ENCODE results near the gene BYSL. TPM values are rescaled to one million over a fixed set of nuclear protein-coding genes. Genes with fewer than 3 reads are reported as not detected.

BYSL gene
- total RNA-seq, 1 experiment from 2014 or later = 58.0 TPM

GRCh38 chr6:41932378-41932777 is 11.1 kb downstream of the BYSL start:
- no peaks in the 10 kb centered on the region for H3K9me3 Mint-ChIP-seq (ENCODE audit: unreplicated experiment)
- peaks cover 10% of the 10 kb centered on the region for H3K4me1 Mint-ChIP-seq (ENCODE audit: insufficient read depth, unreplicated experiment)
- no peak for TF ChIP-seq CTCF (IDR thresholded peaks at IDR 0.05; ENCODE audit: unreplicated experiment)
- H3K4me3 Mint-ChIP-seq (ENCODE audit: unreplicated experiment) = no peak overlapping the region
- POLR2A ChIA-PET = interaction anchor here (14.4 kb wide), 1 partner anchor 10 kb away, joined by 157 read pairs; the partner anchor contains the start of genes BYSL and MED20
- TSS peak; percentile 14 for BruUV-seq (replicated peaks)
- no peak for DNase-seq (ENCODE audit: unreplicated experiment)
- CTCF ChIA-PET = interaction anchor here (0.6 to 9.3 kb wide), 2 partner anchors 10 to 146 kb away, joined by 4 to 74 read pairs; partner anchors contain the start of genes BYSL and MED20
- intact Hi-C loops (cut with micrococcal nuclease) = no loop called here
- no peak overlapping the region for H3K27ac Mint-ChIP-seq (ENCODE audit: low read depth, unreplicated experiment)
- peaks cover 96% of the 10 kb centered on the region for H3K36me3 Mint-ChIP-seq (ENCODE audit: insufficient read depth, unreplicated experiment)
- H3K27me3 Mint-ChIP-seq (ENCODE audit: insufficient read depth, unreplicated experiment) = no peaks in the 10 kb centered on the region

GRCh38 chr6:41934278-41935192 is 13.2 kb downstream of the BYSL start:
- POLR2A ChIA-PET = interaction anchor here (1.3 to 14.4 kb wide), 4 partner anchors 12 to 121 kb away, joined by 3 to 157 read pairs (median 5); partner anchors contain the start of genes BYSL, MED20 and TAF8
- intact Hi-C loops (cut with micrococcal nuclease) = loop anchor here (5.0 kb wide), 1 partner anchor 147 kb away; the partner anchor contains the start of gene TOMM6
- Mint-ChIP-seq H3K27ac (ENCODE audit: low read depth, unreplicated experiment) (no peak overlapping the region), H3K9me3 (ENCODE audit: unreplicated experiment) (no peaks in the 10 kb centered on the region), H3K27me3 (ENCODE audit: insufficient read depth, unreplicated experiment) (no peaks in the 10 kb centered on the region), H3K4me3 (ENCODE audit: unreplicated experiment) (no peak overlapping the region), H3K36me3 (ENCODE audit: insufficient read depth, unreplicated experiment) (peaks cover 93% of the 10 kb centered on the region), H3K4me1 (ENCODE audit: insufficient read depth, unreplicated experiment) (peaks cover 19% of the 10 kb centered on the region)
- BruUV-seq (replicated peaks) = no TSS peak
- CTCF ChIA-PET = interaction anchor here (0.7 to 10.1 kb wide), 11 partner anchors 12 to 149 kb away, joined by 3 to 117 read pairs (median 4); partner anchors contain the start of genes BYSL, MED20 and TAF8
- TF ChIP-seq CTCF (IDR thresholded peaks at IDR 0.05; ENCODE audit: unreplicated experiment) = no peak
- DNase-seq (ENCODE audit: unreplicated experiment) = peak; percentile 38

- H3K27me3 Mint-ChIP-seq (ENCODE audit: insufficient read depth, unreplicated experiment) = no peaks in the 10 kb centered on the region
- peaks cover 26% of the 10 kb centered on the region for H3K4me1 Mint-ChIP-seq (ENCODE audit: insufficient read depth, unreplicated experiment)
- BruUV-seq (replicated peaks) = TSS peak; percentile 48
- POLR2A ChIA-PET = interaction anchor here (1.3 to 14.4 kb wide), 6 partner anchors 13 to 121 kb away, joined by 3 to 157 read pairs (median 8); partner anchors contain the start of genes BYSL, MED20 and TAF8
- DNase-seq (ENCODE audit: unreplicated experiment) = no peak
- no peak for TF ChIP-seq CTCF (IDR thresholded peaks at IDR 0.05; ENCODE audit: unreplicated experiment)
- no peak overlapping the region for H3K27ac Mint-ChIP-seq (ENCODE audit: low read depth, unreplicated experiment)
- H3K4me3 Mint-ChIP-seq (ENCODE audit: unreplicated experiment) = no peak overlapping the region
- H3K9me3 Mint-ChIP-seq (ENCODE audit: unreplicated experiment) = no peaks in the 10 kb centered on the region
- CTCF ChIA-PET = interaction anchor here (0.7 to 10.1 kb wide), 11 partner anchors 12 to 136 kb away, joined by 3 to 117 read pairs (median 5); partner anchors contain the start of genes BYSL, MED20 and TAF8
- H3K36me3 Mint-ChIP-seq (ENCODE audit: insufficient read depth, unreplicated experiment) = peaks cover 93% of the 10 kb centered on the region
- intact Hi-C loops (cut with micrococcal nuclease) = loop anchor here (5.0 kb wide), 1 partner anchor 148 kb away; the partner anchor contains the start of gene TOMM6
Observed at GRCh38 chr6:41935193-41935574, 13.9 kb downstream of the BYSL start.

- POLR2A ChIA-PET = interaction anchor here (1.0 to 14.4 kb wide), 5 partner anchors 13 to 134 kb away, joined by 4 to 157 read pairs (median 9); partner anchors contain the start of genes BYSL, MED20 and TAF8
- BruUV-seq (replicated peaks) = no TSS peak
- peaks cover 93% of the 10 kb centered on the region for H3K36me3 Mint-ChIP-seq (ENCODE audit: insufficient read depth, unreplicated experiment)
Observed at GRCh38 chr6:41935685-41936072, 14.4 kb downstream of the BYSL start.

More at GRCh38 chr6:41935685-41936072, 14.4 kb downstream of the BYSL start:
- TF ChIP-seq CTCF (IDR thresholded peaks at IDR 0.05; ENCODE audit: unreplicated experiment) = no peak
- intact Hi-C loops (cut with micrococcal nuclease) = loop anchor here (1.0 to 5.0 kb wide), 6 partner anchors 15 to 148 kb away; partner anchors contain the start of genes TOMM6 and USP49
- H3K4me3 Mint-ChIP-seq (ENCODE audit: unreplicated experiment) = no peak overlapping the region
- no peaks in the 10 kb centered on the region for H3K27me3 Mint-ChIP-seq (ENCODE audit: insufficient read depth, unreplicated experiment)
- H3K27ac Mint-ChIP-seq (ENCODE audit: low read depth, unreplicated experiment) = no peak overlapping the region
- H3K4me1 Mint-ChIP-seq (ENCODE audit: insufficient read depth, unreplicated experiment) = peaks cover 31% of the 10 kb centered on the region
- CTCF ChIA-PET = interaction anchor here (0.6 to 10.1 kb wide), 16 partner anchors 8 to 333 kb away, joined by 3 to 117 read pairs (median 4); partner anchors contain the start of genes BYSL, MED20, TAF8 and TOMM6
- no peak for DNase-seq (ENCODE audit: unreplicated experiment)
- H3K9me3 Mint-ChIP-seq (ENCODE audit: unreplicated experiment) = no peaks in the 10 kb centered on the region

Measured in MCF 10A (cell line).